HepG2 (cell line): Measurements from ENCODE around the gene METTL15. TPM values are rescaled to one million over a fixed set of nuclear protein-coding genes. Genes with fewer than 3 reads are reported as not detected.

ENCODE experiments used
- DNMT3B ChIP-seq: conservative IDR thresholded peaks from 2 replicates; pipeline ENCODE4 v1.6.1; 2016; ENCODE audit warnings: missing biosample characterization, control low read depth
- DRAP1 ChIP-seq: IDR thresholded peaks from 2 replicates; pipeline ENCODE4 v1.6.1; 2016; ENCODE audit warnings: missing genetic modification reagents, missing compliant biosample characterization
- IRF2 ChIP-seq: IDR thresholded peaks from 2 replicates; pipeline ENCODE4 v1.6.1; 2018; ENCODE audit warnings: missing genetic modification reagents, missing compliant biosample characterization
- PAX8 ChIP-seq: sonication (generic); formaldehyde crosslinking; IDR thresholded peaks from 2 replicates; pipeline ENCODE4 v1.8.0; 2022; ENCODE audit warnings: mild to moderate bottlenecking, missing genetic modification reagents, borderline replicate concordance
- RFXAP ChIP-seq: sonication (generic); formaldehyde crosslinking; IDR thresholded peaks from 2 replicates; pipeline ENCODE4 v1.4.0; 2020; ENCODE audit warnings: missing genetic modification reagents, borderline replicate concordance
- SIX4 ChIP-seq: sonication (generic); formaldehyde crosslinking; IDR thresholded peaks from 2 replicates; pipeline ENCODE4 v1.4.0; 2020; ENCODE audit warnings: missing genetic modification reagents
- TBL1XR1 ChIP-seq: fragments of 150-350 bp; IDR thresholded peaks from 2 replicates; pipeline ENCODE4 v1.6.1; 2014; ENCODE audit warnings: borderline replicate concordance, low read length; ENCODE audit not compliant: partially characterized antibody
- TCF7L2 ChIP-seq: IDR thresholded peaks from 2 replicates; pipeline ENCODE4 v1.6.1; 2011; ENCODE audit warnings: mild to moderate bottlenecking, low read depth, low read length, moderate library complexity
- ZBTB21 ChIP-seq: sonication (generic); formaldehyde crosslinking; IDR thresholded peaks from 2 replicates; pipeline ENCODE4 v1.4.0; 2020; ENCODE audit warnings: missing genetic modification reagents
- ZNF205 ChIP-seq: IDR thresholded peaks from 2 replicates; pipeline ENCODE4 v1.6.1; 2018; ENCODE audit warnings: missing biosample characterization, missing genetic modification reagents
- ZNF567 ChIP-seq: sonication (generic); formaldehyde crosslinking; IDR thresholded peaks from 2 replicates; pipeline ENCODE4 v1.8.1; 2023; ENCODE audit warnings: mild to moderate bottlenecking, missing genetic modification reagents, borderline replicate concordance
- ZNF670 ChIP-seq: sonication (generic); formaldehyde crosslinking; IDR thresholded peaks from 2 replicates; pipeline ENCODE4 v1.8.0; 2022; ENCODE audit warnings: mild to moderate bottlenecking, missing genetic modification reagents, borderline replicate concordance
- ZNF770 ChIP-seq: sonication (generic); formaldehyde crosslinking; IDR thresholded peaks from 2 replicates; pipeline ENCODE4 v1.5.0; 2020; ENCODE audit warnings: mild to moderate bottlenecking, missing genetic modification reagents
- ZUFSP ChIP-seq: sonication (generic); formaldehyde crosslinking; IDR thresholded peaks from 2 replicates; pipeline ENCODE4 v1.9.0; 2021; ENCODE audit warnings: missing genetic modification reagents, mild to moderate bottlenecking, borderline replicate concordance
- polyA plus RNA-seq, 8 experiments: library from polyadenylated mRNA; depleted of rRNA in 3 of 8; stranded (reverse) in 7 of 8; unstranded in 1 of 8; fragments of >200 nt; fragmentation: Illumina TruSeq in 4 of 8; extraction: Trizol in 4 of 8; gene quantifications; 2 replicates each; pipeline versions ENCODE4 v1.2.1 to v1.2.3, GENCODE V29; 2011 to 2016; ENCODE audit warnings: low read depth in 4 of 8, missing spikeins in 1 of 8, mixed read lengths in 1 of 8; ENCODE audit not compliant: insufficient read depth in 1 of 8
- total RNA-seq, 5 experiments: library from RNA; depleted of rRNA; stranded (reverse); fragments of >200 nt; fragmentation: Illumina TruSeq; extraction: Trizol; gene quantifications; 2 replicates each; pipeline ENCODE4 v1.2.3, GENCODE V29; 2016; ENCODE audit warnings: low read depth in 1 of 5
- TF ChIP-seq, protein P1 (sequence below): sonication (generic); formaldehyde crosslinking; IDR thresholded peaks from 2 replicates; pipeline ENCODE4 v1.4.0; 2020; ENCODE audit warnings: mild to moderate bottlenecking, missing genetic modification reagents
- TF ChIP-seq, protein P2 (sequence below): sonication (generic); formaldehyde crosslinking; IDR thresholded peaks from 2 replicates; pipeline ENCODE4 v1.9.0; 2021; ENCODE audit warnings: missing genetic modification reagents, borderline replicate concordance
- TF ChIP-seq, protein P3 (sequence below): sonication (generic); formaldehyde crosslinking; conservative IDR thresholded peaks from 2 replicates; pipeline ENCODE4 v1.8.0; 2022; ENCODE audit warnings: low read depth, missing genetic modification reagents

The METTL15 gene
- total and polyA plus RNA-seq, 2 of the 13 experiments (the other 11 are each of a cell fraction or from before 2014, with no cell fraction given), result 6.5 to 14.0 TPM

- TF ChIP-seq ZUFSP (CRISPR knock-in tag) (no peak), DRAP1 (CRISPR knock-in tag) (peak; percentile 87), SIX4 (CRISPR knock-in tag) (0 out of 2 replicates have a peak, but pooled peaks have one; percentile 22), ZNF567 (0 out of 2 replicates have a peak, but pooled peaks have one; percentile 73), TCF7L2 (no peak), DNMT3B (CRISPR knock-in tag) (no peak), ZBTB21 (peak; percentile 91), ZNF670 (CRISPR knock-in tag) (no peak), PAX8 (CRISPR knock-in tag) (no peak), RFXAP (CRISPR knock-in tag) (peak; percentile 56), TBL1XR1 (peak; percentile 49), ZNF770 (CRISPR knock-in tag) (no peak), IRF2 (CRISPR knock-in tag) (peak; percentile 85; the same call in 1 of the 2 replicates), ZNF205 (CRISPR knock-in tag) (no peak)
- TF ChIP-seq, protein P1, sequence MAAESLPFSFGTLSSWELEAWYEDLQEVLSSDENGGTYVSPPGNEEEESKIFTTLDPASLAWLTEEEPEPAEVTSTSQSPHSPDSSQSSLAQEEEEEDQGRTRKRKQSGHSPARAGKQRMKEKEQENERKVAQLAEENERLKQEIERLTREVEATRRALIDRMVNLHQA (CRISPR knock-in tag), result no peak
- TF ChIP-seq, protein P2, sequence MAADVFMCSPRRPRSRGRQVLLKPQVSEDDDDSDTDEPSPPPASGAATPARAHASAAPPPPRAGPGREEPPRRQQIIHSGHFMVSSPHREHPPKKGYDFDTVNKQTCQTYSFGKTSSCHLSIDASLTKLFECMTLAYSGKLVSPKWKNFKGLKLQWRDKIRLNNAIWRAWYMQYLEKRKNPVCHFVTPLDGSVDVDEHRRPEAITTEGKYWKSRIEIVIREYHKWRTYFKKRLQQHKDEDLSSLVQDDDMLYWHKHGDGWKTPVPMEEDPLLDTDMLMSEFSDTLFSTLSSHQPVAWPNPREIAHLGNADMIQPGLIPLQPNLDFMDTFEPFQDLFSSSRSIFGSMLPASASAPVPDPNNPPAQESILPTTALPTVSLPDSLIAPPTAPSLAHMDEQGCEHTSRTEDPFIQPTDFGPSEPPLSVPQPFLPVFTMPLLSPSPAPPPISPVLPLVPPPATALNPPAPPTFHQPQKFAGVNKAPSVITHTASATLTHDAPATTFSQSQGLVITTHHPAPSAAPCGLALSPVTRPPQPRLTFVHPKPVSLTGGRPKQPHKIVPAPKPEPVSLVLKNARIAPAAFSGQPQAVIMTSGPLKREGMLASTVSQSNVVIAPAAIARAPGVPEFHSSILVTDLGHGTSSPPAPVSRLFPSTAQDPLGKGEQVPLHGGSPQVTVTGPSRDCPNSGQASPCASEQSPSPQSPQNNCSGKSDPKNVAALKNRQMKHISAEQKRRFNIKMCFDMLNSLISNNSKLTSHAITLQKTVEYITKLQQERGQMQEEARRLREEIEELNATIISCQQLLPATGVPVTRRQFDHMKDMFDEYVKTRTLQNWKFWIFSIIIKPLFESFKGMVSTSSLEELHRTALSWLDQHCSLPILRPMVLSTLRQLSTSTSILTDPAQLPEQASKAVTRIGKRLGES (CRISPR knock-in tag), result no peak
- TF ChIP-seq, protein P3, sequence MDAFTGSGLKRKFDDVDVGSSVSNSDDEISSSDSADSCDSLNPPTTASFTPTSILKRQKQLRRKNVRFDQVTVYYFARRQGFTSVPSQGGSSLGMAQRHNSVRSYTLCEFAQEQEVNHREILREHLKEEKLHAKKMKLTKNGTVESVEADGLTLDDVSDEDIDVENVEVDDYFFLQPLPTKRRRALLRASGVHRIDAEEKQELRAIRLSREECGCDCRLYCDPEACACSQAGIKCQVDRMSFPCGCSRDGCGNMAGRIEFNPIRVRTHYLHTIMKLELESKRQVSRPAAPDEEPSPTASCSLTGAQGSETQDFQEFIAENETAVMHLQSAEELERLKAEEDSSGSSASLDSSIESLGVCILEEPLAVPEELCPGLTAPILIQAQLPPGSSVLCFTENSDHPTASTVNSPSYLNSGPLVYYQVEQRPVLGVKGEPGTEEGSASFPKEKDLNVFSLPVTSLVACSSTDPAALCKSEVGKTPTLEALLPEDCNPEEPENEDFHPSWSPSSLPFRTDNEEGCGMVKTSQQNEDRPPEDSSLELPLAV (CRISPR knock-in tag), result no peak
Measured at GRCh38 chr11:28107750-28108618, at the start of gene METTL15, which contains the start of gene KIF18A (continued).
